DMS53 (cell line): ENCODE data around the gene SERPINB10.

ENCODE experiments used
- DNase-seq: peaks from one replicate; lab custom pipeline; 2025; lab: John Stamatoyannopoulos, UW

SERPINB10 gene, protein sequence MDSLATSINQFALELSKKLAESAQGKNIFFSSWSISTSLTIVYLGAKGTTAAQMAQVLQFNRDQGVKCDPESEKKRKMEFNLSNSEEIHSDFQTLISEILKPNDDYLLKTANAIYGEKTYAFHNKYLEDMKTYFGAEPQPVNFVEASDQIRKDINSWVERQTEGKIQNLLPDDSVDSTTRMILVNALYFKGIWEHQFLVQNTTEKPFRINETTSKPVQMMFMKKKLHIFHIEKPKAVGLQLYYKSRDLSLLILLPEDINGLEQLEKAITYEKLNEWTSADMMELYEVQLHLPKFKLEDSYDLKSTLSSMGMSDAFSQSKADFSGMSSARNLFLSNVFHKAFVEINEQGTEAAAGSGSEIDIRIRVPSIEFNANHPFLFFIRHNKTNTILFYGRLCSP

DNA sequence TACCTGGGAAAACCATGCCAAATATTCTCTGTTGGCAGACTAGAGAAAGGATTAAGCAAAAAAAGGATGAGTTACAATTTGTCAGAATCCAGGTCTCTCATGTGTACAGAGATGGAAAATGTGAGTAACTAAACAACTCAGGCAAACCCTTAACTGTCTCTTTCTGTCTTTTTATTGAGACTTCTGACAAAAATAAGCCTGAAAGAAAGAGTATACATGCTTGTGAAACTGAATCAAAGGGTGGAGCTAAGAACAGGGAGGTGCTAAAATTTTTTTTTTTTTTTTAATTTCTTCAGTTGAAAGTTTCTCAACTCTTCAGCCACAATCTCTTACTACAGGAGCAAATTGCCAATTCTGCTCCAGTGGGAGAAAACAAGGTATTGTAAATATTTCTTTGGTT, at the start of gene SERPINB10:
TSS of gene SERPINB10 (plus strand) at position 295 of the 400 bp plus-strand sequence. CDS start 7,553 bp downstream, outside the sequence.
- no peak for DNase-seq

DNA sequence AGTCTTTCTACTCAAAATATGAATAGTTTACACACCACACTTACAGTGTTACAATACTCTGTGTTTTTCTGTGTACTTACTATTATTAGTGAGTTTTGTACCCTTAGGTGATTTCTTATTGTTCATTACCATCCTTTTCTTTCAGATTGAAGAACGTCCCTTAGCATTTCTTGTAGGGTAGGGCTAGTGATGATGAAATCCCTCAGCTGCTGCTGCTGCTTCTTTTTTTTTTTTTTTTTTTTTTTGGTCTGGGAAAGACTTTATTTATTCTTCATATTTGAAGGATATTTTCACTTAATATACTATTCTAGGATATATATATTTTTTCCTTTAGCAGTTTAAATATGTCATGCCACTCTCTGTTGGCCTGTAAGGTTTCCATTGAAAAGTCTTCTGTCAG, 49.3 kb upstream of the SERPINB10 start:
- no peak for DNase-seq

DNA sequence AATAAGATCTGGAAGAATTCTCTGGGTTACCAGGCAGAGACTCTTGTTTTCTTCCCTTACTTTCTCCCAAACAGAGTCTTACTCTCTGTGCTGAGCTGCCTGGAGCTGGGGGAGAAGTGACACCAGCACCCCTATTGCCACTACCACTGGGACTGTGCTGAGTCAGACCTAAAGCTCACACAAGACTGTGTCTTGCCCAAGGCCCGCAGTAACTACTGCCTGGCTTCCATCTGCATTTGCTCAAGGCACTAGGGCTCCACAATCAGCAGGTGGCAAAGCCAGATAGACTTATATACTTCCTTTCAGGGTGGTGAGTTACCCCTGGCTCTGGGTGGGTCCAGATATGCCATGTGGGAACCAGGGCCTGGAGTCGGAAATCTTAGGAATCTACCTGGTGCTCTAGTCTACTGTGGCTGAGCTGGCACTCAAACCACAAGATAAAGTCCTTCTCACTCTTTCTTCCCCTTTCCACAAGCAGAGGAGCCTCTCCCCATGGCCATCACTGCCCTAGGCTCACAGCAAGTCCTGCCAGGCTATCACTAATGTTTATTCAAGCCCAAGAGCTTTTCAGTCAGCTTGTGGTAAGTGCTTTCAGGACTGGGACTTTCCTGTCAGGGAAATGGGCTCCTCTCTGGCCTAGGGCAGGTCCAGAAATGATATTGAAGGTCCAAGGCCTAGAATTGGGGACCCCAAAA, 47.8 kb upstream of the SERPINB10 start:
- DNase-seq: no peak

DNA sequence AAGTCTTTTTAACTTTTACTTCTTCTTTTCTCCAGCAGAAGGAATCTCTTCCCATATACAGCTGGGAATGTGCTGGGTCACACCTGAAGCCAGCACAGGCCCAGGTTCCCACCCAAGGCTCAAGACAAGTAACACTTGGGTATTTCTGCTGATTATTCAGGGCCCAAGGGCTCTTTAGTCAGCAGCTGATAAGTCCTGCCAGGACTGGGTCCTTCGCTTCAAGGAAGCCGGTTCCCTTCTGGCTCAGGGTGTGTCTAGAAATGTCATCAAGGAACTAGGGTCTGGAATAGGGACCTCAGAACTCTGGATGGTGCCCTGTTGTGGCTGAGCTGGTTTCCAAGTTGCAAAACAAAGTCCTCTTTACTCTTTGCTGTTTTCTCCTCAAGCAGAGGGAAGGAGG, 47.2 kb upstream of the SERPINB10 start:
- no peak for DNase-seq

DNA sequence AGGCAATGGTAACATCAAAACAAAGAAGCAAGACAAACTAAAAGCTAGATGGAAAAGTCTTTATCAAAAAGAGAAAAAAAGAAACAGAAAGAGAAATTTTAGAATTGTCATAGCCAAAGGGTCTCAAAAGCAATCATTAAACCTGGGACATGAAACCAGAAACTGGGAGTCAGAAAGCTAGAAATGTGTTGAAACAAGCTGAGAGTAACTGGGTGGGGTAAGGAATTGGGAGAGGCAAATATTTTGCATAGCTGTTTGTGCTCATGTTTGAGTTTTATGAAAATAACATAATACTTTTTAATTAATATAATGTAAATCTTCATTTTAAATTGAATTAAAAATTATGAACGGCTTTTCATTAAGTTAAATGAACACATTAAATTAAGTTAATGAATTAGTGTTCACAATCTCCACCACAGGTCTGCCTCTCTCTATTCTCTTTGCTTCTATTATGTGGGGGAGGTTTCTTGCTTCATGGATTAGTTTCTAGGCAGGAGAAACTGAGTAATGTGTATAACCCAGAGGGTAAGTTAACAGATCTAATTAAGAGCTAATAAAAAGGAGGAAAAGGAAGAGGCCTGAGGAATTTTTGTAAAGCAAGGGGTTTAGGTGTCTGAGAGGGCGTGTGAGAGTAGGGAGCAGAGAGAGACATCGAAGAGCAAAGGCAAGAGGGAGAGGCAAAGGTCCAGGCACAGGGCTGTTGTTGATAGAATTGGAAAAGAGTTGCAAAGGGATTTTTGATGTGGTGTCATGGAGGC, 40.2 kb upstream of the SERPINB10 start:
- DNase-seq: no peak

DNA sequence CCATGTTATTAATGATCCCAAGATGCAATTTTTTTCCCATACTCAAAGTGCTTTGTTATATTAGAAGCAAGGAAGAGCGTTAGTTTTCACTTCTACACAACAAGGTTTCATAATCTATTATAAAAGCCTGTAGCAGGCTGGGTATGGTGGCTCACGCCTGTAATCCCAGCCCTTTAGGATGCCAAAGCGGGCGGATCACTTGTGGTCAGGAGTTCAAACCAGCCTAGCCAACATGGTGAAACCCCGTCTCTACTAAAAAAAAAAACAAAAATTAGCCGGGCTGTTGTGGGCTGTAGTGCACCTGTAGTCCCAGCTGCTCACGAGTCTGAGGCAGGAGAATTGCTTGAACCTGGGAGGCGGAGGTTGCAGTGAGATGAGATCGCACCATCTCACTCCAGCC, 39.2 kb upstream of the SERPINB10 start:
- DNase-seq: no peak

DNA sequence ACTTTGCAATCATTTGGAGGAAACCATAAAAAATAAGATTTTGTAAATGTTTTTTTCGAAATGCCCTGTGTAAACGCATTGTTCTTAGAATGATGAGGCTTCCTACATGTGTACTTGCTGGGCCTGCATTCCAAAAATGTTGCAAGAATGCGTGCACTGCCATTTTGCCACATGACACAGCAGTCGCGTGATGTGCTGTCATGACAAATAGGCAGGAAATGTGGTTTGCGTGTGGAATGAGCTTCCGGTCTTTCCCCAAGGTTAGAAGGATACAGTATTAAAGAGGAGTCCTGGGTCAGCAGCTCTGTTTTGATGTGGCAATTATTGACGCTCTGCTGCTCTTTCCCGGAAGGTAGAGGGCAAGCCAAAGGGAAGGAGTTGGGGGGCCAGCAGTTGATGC, 38.4 kb upstream of the SERPINB10 start:
- no peak for DNase-seq

DNA sequence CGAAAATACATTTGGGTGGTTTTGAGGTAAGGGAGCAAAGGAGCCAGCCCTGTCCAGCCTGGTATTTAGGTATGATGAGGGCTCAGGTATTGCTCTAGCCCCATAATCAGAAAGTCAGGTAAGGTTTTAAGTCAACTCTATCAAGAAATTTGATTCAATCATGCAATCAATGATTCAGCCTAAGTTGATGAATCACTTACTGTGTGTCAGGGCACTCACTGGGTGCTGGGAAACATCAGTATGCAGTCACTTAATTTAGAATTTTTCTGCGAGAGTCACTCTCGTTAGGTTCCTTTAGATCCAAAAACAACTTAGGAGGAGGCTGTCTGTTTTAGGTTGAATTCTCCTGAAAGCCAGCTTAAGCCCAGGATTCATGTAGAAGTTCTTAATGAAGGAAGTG, 37.9 kb upstream of the SERPINB10 start:
- DNase-seq: no peak

DNA sequence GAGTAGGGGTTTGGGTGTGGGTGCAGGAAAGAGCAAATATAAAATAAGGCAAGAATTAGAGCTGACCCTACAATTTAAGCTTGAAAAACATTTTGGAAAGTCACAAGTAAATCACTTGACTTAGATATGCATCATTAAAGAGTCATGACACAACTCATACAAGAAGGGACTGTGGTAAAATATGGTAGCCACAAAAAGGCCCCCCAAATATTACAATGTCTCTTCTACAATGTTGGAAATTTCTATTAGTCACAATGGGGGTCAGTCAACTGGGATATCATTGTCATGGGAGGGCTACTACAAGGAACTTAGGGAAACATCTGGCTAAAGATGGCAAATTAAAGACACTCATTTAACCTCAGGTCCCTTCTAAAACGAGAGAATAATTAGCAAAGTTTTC, 35.9 kb upstream of the SERPINB10 start:
- no peak for DNase-seq

DNA sequence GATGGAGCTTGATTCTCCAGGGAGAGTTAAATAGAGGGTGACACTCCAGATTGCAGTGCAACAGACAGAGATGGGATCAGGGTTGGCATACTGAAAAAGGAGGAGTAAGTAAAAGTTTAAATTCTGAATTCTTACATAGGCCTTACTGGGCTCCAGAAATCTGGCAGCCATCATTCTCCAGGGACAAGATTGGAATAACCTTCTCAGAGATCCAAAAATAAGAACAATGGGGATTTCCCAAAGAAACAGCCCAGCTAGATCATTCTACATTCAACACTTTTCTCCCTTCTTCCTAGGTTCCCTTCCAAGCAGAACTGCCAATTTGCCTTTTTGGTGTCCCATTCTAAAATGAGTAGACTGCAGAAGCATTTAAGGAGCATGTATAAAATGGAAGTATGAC, 35.2 kb upstream of the SERPINB10 start:
- no peak for DNase-seq

DNA sequence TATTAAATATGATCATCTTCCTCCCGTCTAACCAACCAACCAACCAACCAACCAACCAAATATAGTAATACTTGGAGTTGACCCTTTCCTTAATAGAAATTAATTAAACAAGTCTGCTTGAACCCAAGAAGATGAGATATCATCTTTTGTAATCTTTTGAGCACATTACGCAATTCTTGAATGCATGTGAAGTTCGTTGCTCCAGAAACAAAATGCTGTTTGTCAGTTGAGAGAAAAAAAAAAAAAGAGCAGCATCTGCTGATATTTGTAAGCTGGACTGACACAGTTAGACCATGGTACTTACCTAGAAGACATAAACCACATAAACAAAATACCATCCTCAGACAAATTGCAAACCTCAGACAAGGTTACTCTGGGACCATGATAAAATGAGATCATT, 29.4 kb upstream of the SERPINB10 start:
- no peak for DNase-seq

DNA sequence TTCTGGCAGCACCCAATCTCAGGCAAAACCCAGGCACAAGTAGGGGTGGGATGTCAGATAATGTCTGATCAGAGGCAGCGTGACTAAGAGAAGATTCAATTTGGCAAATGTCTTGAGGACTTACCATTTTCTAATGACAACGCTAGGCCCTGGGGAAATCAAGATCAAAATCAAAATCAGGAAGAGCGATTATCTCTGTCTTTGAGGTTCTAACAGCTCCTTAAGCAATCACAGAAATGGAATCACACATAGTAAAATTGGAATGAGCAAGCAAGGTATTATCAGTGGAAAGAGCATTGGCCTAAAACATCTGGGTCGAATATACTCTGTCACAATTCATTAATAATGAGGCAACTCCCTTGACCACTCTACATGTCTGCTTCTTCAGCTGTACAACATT, 28.8 kb upstream of the SERPINB10 start:
- no peak for DNase-seq

DNA sequence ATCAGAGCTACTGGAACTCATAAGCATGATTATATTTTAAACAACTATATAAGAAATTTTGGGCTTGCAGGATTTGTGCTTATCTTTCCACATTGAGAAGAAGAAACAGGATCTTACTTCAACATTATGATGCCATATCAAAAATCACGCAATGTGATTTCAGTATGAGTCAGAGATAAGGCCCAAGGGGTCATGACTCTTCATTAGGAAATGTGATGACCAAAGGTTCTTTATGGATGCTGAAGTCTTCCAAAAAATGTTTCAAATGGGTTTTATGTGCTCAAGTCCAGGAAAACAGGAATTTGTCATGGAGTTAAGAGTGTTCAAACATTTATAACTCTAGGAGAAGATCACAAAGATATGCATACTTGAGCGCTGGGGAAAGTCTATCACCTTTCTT, 28.0 kb upstream of the SERPINB10 start:
- no peak for DNase-seq

DNA sequence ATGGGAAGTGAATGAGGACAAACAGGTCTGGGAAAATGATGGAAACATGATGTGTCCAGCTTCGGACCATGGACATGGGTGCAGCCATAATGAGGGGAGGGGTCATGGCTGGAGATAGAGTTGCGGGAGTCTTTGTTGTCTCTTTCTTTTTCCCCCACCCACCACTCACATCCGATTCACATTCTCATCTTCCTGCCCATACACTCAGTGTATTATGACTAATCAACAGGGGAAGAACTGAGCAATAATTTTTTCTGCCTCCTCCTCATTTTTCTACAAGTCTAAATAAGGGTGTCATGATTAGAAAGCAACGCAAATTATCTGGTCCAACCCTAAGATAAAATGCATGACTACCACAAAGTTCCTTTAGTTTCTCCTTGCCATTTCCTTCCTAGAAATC, 25.9 kb upstream of the SERPINB10 start:
- DNase-seq: no peak

DNA sequence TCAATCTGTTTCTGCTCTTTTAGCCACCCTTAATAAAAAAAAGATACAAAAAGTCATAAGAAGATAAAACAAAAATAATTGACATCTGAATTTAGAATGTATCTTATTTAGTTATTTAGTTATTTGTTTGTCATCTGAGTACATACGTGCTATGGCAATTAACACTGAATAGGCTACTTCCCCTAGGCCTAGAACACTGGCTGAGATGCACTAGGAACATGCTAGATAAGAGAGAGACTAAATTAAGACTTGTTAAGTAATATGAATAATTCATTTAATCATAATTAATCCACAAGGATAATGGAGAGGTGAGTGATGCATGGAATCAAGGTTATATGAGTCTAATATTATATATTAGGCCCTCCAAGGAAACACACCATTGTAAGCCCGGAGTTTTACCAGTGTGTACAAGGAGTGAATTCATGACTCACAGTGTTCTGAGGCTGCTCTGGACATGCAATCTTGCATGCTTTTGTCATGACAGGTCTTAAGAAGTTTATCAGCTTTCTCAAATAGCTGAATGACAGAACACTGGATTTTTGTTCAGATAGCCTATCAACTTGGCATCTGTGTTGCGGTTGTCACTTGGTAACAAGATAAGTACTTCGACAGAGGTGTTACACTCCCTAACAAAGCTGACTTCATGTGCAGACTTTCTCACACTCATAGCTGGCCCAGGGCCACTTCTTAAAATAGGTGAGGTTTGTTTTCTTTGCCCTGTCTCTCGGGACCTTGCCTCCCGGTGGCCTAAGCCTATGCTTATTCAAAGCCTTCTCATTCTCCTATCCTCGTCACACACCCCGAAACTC, 25.2 kb upstream of the SERPINB10 start:
- no peak for DNase-seq

DNA sequence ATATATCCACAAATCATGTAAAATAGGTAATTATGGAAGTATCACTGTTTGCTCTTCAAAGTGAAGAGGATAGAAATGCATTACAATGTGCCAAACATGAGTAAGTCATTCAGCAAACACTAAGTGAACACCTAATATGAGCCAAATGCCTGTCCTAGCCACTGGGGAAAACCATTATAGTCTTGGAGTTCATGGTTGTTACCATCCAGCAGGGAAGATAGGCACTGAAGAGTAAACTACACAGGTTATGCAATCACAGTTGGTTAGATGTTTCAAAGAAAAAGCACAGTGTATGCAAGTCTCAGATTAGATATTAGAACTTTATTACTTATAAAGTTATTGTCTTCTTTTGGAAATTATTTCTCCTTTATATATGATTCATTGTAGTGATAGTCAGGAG, 24.1 kb upstream of the SERPINB10 start:
- DNase-seq: no peak

DNA sequence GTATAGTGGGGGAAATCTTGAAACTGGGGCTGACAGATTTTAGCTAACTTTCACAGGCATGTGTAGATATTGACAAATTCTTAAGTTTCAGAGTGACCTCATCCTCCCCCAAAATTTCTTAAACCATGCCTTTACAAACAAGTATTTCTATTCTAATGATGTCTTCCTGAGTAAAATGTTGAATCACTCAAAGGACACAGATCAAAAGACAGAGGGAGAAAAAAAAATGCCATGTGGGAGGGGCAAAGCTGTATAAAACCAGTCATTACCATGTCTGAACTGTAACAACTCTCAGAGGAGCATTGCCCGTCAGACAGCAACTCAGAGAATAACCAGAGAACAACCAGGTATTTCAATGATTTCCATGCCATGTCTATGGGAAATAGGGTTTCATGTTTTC, 20.3 kb upstream of the SERPINB10 start, which contains the start of gene SERPINB2:
TSS of gene SERPINB2 (plus strand) at position 282 of the 400 bp plus-strand sequence. CDS start 3,740 bp downstream, outside the sequence.
- no peak for DNase-seq

DNA sequence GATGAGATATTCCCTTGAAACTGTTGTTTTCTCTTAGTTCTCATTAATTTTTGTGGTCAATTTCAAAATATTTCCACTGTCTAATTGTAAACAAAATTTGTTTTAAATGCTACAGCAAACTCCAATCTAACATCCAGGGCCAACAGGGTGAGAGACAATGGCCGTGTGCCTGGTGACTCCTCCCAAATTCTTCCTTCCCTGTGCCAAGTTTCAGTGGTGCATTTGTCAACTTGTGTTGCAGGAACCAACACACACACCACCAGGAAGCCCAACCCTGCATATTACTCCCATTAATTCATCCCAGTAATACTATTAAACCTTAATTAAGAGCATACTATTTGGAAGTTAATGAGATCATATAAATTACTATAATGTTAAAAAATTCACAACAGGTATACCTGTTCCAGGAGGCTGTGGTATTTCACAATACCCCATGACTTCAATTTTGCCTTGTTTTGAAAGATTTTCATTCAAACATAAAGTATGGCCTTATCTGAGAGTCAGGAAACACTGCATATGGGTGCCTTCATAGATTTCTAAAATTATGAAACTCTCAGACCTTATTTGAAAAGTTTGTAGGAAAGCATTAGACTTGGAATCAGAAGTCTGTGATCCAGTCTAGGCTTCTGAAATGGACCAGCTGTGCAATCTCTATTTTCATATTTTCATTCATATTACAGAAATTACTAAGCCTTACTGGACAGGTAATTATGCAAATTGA, 19.1 kb upstream of the SERPINB10 start:
- DNase-seq: no peak

DNA sequence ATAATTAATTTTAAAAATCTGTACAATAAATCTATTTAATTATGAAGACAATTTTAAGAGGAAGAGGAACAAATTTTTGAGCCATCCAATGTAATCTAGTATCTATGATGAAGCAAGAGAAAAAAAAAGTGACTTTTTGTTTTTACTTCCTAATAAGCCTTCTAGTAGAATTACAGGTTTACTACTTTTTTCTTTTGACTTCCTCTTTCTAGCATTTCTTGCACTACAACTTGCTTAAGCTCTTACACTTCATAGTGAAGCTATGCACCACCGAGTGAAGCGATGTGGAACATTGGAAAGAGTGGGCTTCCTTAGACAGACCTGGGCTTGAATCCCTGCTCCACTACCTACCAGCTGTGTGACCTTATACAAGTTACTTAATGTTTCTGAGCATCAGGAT, 18.1 kb upstream of the SERPINB10 start:
- DNase-seq: no peak

DNA sequence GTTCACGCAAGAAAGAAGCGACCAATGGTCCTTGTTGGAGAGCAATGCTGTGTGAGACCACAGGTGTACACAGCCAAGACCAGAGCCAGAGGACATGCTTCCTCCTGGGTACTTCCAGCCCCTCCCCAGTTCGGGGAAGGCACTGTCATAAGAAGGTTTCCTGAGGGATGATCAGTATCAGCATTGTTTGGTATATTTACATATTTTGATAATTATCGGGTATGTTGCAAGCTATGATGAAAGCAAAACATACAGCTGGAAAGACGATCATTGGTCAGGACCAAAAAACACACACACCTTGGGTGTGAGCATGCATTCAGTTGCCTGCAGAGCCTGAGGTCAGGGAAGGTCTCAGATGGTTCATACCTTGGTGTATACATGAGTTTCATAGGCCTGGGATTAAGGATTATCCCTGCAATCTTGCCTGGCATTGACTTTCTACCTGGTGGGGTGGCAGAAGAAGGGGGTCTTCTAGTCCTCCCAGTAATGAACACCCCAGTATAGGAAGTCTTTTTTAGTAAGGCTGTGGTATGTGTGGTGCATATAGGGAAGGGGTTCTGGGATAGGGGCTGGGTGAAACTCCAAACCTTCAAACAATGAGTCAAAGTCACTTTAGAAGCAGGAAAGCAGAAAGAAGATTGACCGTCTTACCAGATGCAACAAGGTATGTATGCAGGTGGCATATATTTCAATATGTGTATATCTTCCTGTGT, 17.4 kb upstream of the SERPINB10 start:
- DNase-seq: no peak

DNA sequence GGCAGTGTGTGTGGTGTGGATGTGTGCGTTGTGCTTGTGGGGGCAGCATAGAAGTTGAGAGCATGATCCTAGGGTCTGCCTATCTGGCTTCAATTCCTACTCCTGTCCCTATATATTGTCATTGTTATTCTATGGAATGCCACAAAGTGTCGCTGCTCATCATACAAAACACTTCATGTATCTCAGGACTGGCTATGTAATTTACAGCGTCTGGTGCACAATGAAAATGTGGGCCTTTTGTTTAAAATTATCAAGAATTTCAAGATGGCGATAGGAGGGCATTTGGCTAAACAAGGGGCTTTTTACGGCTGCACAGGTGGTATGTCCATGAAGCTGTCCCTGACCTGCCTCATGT, 16.8 kb upstream of the SERPINB10 start:
- peak; percentile 79 for DNase-seq
